Upper lobe of left lung (tissue), 4 donors: Measurements from ENCODE around the gene IRF2BPL.

Experiments used
- CTCF ChIP-seq, 6 experiments: fragments of 450-650 bp in 4 of 6; fragments of 200-600 bp in 2 of 6; sonication (generic) in 2 of 6; IDR thresholded peaks; one replicate each; pipeline ENCODE4 v1.5.1; 2016 to 2019; ENCODE audit warnings: antibody characterized with exemption in 6 of 6
- POLR2A ChIP-seq, 4 donors: fragments of 450-650 bp; IDR thresholded peaks; one replicate each; pipeline ENCODE4 v1.5.1; 2016 to 2017; ENCODE audit warnings: antibody characterized with exemption in 4 of 4, mild to moderate bottlenecking in 2 of 4

GRCh38 chr14:77025744-77026165, 2.8 kb downstream of the IRF2BPL start:
- TF ChIP-seq CTCF (IDR thresholded peaks at IDR 0.05), result no peak
- no peak for TF ChIP-seq POLR2A (IDR thresholded peaks at IDR 0.05)
